ENCODE data around the gene MYO1C.

MYO1C gene

DNA sequence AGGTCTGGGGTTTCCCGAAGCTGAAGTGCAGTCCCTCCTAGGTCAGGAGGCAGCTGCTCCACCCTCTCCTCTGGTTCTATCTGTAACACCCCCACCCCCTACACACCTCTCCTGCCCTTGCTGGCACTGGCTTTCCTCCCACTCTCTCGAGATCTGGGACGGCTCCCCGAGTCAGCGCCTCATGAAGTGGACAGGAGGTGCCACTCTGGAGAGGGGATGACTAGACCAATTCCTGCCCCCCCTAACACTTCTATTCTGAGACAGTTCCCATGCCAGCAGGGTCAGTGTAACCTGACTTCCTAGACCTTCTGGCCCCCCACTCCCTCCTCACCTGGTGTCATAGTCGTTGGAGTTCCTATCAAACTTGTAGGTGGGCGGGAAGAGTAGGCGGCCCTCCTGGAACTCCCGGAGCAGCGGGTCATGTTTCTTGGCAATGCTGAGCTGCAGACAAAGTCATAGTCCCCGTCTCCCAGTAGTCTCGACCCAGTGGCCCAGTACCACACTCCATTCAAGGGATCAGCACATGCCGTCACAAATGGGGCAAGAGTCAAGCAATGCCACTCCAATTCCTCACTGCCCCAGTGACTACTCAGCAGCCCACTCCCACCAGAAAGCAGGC lies 14.3 kb upstream of the MYO1C start:
- DNase-seq (ENCODE audit: low read depth in 2 of 2, low spot score in 1 of 2): no peak

DNA sequence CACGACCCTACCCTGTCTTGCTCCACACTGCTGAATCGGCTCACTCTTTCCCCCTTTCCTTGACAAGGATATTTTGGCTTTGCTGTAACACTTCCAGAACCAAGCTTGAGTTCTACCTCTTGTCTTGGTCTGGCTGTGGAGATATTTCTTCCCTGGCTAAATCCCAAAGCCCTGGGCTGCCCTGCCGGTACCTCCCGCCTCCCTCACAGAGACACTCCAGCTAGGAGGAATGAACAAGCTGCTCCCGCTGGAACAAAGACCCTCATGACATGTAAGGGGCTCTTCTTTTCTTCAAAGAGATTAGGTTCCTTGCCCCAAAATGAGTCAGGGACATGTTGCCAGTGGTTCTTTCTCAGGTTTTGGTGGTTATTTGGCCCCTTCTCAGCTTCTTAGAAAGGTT lies 13.1 kb upstream of the MYO1C start:
- DNase-seq (ENCODE audit: low read depth in 2 of 2, low spot score in 1 of 2): no peak

GRCh38 chr17:1504866-1505265 lies 12.4 kb upstream of the MYO1C start:
- no peak for DNase-seq (ENCODE audit: low read depth in 2 of 2, low spot score in 1 of 2)

DNA sequence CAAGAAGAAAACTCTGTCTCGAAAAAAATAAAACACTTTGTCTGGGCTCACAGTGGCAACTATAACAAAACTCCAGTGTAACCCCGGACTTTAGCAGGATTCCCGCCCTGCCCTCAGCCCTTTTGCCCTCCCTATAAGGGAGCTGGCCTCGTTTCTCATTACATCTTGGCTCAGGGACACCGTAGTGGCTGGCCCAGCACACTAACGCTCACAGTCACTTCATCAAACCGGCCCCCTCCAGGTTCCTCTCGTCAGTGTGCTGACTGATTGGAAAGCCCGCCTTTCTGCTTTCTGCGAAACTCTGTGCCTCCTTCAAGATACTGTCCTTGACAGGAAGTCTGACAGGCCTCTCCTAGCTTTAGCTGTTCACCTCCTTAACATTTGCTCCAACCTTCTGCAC lies 11.2 kb upstream of the MYO1C start:
- DNase-seq (ENCODE audit: low read depth in 2 of 2, low spot score in 1 of 2): no peak

- DNase-seq (ENCODE audit: low read depth in 2 of 2, low spot score in 1 of 2): no peak
These were observed 6.4 kb upstream of the MYO1C start for GRCh38 chr17:1498869-1499268.

GRCh38 chr17:1498233-1498632 lies 5.7 kb upstream of the MYO1C start:
- no peak for DNase-seq (ENCODE audit: low read depth in 2 of 2, low spot score in 1 of 2)

DNA sequence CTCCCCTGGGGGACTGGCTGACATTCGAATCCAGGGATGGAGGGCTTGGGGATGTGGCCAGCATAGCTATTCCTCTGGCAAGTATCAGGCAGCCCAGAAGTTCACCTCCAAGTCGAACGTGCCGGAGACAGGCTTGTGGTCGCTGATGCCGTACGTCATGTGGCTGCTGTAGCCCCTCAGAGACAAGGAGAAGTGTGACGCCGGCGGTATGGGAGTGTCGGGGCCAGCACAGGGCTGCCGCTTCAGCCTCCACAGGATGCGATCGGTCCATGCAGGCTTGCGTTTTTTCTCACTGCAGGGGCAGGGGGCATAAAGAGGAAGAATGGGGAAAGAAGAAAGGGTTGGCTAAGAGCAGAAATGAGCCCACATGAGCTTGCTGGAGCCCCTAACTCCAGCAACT lies 5.3 kb upstream of the MYO1C start:
- DNase-seq (ENCODE audit: low read depth in 2 of 2, low spot score in 1 of 2): no peak

GRCh38 chr17:1496869-1497268 lies 4.4 kb upstream of the MYO1C start:
- no peak for DNase-seq (ENCODE audit: low read depth in 2 of 2, low spot score in 1 of 2)

DNA sequence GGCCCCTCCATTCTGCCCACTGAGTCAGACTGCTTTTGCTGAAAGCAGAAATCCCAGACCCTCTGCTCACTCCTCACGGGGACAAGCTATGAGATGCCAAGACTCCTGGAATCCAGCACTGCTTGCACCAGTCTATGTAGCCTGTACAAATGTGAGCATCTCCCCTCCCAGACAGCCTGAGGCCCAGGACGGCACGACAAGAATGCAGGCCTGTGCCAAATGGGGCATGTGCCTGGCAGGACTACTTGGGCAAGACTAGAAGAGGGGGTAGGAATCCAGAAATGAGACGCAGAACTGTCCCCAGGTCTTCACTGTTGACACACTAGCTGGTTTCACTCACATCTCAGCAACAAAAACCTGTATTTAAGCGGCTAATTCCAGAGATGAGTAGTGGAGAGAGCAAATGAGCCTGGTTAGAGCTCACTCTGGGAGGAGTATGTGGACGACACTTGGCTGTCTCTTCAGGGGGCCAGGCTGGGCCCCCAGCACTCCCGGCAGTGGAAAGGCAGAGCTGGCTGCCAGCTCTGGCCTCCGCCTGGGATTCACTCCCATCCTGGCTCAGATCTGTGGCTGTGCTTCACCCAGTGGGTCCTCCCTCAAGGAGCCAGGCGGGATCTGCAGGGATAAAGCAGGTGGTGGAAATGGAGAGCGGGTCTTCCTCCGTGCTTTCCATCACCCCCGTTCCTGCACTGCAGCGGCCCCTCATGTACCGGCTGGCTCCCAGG lies 2.9 kb upstream of the MYO1C start:
- no peak for DNase-seq (ENCODE audit: low read depth in 2 of 2, low spot score in 1 of 2)

- DNase-seq (ENCODE audit: low read depth in 2 of 2, low spot score in 1 of 2): no peak
These were observed 2.3 kb upstream of the MYO1C start for GRCh38 chr17:1494736-1495253.

- DNase-seq (ENCODE audit: low read depth in 2 of 2, low spot score in 1 of 2): no peak
These were observed 1.7 kb upstream of the MYO1C start for GRCh38 chr17:1494203-1494602.

- DNase-seq (ENCODE audit: low read depth in 2 of 2, low spot score in 1 of 2): no peak
These were observed 950 bp upstream of the MYO1C start for GRCh38 chr17:1493291-1493980.

- no peak for DNase-seq (ENCODE audit: low read depth in 2 of 2, low spot score in 1 of 2)
These were observed 840 bp downstream of the MYO1C start for GRCh38 chr17:1491443-1492248.

DNA sequence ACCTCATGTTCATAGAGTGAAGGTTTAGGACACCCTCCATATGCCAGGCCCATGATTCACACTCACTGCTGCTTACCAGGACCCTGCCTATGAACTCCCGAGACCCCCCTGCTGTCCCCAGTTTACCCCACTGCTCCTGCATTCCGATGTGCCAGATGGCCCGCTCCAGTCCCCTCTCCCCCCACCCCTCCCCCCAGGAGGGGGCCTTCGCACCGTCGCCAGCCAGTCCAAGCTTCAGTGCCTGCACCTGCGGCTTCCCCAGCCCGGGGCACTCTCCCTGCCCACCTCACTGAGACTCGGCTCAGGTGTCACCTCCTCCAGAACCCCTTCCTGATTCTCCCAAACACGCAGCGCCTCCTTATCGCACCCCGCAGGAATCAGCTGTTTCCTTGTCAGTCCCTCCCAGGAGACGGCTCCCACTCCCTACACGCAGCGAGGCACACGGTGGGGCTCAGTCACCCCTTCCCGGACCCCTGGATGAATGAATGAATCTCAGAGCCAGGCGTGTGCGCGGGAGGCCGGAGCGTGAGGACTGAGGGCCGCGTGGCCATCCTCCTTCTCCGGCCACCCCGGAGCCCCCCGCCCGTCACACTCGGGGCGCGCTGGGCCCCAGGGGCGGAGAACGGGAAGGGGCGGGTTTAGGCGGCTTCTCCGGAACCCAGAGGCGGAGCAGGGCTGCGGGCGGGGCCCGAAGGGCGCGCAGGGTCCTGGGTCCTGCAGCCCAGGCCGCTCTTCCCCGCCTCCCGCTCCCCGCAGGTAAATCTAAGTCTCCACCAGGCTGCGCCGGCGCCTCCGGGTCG lies 1.6 kb downstream of the MYO1C start:
- DNase-seq (ENCODE audit: low read depth in 2 of 2, low spot score in 1 of 2): no peak

- no peak for DNase-seq (ENCODE audit: low read depth in 2 of 2, low spot score in 1 of 2)
These were observed 3.6 kb downstream of the MYO1C start for GRCh38 chr17:1488826-1489270.

GRCh38 chr17:1487939-1488825 lies 4.3 kb downstream of the MYO1C start:
- peak in 1 of 2 donors; percentile 42 for DNase-seq (ENCODE audit: low read depth in 2 of 2, low spot score in 1 of 2)

DNA sequence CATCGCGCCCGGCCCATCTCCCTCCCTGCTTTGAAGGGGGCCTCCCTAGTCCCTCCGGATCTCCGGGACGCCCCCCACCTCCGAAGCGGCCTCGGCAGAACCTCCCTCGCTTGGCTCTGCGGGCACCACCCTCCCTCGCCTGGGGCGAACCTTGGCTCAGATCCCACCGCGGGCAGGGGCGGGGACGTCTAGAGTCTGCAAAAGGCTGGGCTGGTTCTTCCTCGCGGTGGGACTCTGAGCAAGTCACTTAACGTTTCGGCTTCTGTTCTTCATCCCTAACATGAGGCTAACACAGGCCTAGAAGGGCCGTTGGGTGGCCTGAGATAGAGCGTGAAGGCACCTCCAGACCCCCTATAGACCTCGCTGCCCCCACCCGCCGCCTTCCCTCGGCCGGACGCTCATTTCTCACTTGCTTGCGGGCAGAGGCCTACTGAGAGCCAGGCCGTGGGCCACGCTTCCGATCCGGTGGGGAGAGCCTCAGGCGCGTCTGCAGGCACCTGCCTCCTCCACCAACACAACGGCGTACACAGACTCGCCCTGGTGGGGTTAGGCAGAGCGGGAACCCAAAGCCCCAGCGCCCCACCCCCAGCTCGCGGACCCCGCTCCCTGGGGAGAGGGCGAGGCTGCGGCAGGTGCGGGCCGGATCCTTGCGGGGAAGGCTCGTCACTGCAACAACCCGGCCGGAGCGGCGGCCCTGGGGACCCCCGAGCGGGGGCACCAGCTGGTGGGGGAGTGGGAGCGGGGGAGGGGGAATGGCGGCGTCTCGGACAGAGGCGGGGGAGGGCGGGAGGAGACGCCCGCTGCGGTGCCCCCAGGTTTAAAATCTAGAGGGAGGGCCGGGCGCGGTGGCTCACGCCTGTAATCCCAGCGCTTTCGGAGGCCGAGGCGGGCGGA lies 5.4 kb downstream of the MYO1C start:
- peak; percentile 62 to 73 for DNase-seq (ENCODE audit: low read depth in 2 of 2, low spot score in 1 of 2)
